HUES6 (cell line): ENCODE data around the gene RAB11A.

Source experiments
- H3K27ac ChIP-seq: 2 replicates; pipeline ENCODE4 v1.7.0; 2013; ENCODE audit warnings: low read depth, mild to moderate bottlenecking, low read length, inconsistent platforms
- H3K27me3 ChIP-seq: 2 replicates; pipeline ENCODE4 v1.6.1; 2013; ENCODE audit warnings: low read length; ENCODE audit not compliant: control insufficient read depth, insufficient read depth
- H3K36me3 ChIP-seq: 2 replicates; pipeline ENCODE4 v1.6.1; 2013; ENCODE audit warnings: low read length; ENCODE audit not compliant: control insufficient read depth, insufficient read depth
- H3K4me1 ChIP-seq: 2 replicates; pipeline ENCODE4 v1.6.1; 2013; ENCODE audit warnings: low read length; ENCODE audit not compliant: control insufficient read depth, insufficient read depth
- H3K4me3 ChIP-seq: 2 replicates; pipeline ENCODE4 v1.5.1; 2013; ENCODE audit warnings: low read depth, low read length
- H3K9ac ChIP-seq: one replicate; pipeline ENCODE4 v1.6.1; 2013; ENCODE audit warnings: mild to moderate bottlenecking, low read length
- H3K9me3 ChIP-seq: 2 replicates; pipeline ENCODE4 v1.6.1; 2013; ENCODE audit warnings: low read depth, low read length; ENCODE audit not compliant: control insufficient read depth, insufficient read depth

RAB11A gene

GRCh38 chr15:65888981-65889380 lies 19.7 kb downstream of the RAB11A start:
- Histone ChIP-seq H3K36me3 (peaks cover 57% of the 10 kb centered on the region), H3K27ac (no peak overlapping the region), H3K4me3 (no peak overlapping the region), H3K9ac (no peak overlapping the region), H3K4me1 (peaks cover 5% of the 10 kb centered on the region; the same call in 1 of the 2 replicates), H3K27me3 (no peaks in the 10 kb centered on the region), H3K9me3 (no peaks in the 10 kb centered on the region)

GRCh38 chr15:65893060-65893459 lies 23.8 kb downstream of the RAB11A start:
- peaks cover 51% of the 10 kb centered on the region for H3K36me3 ChIP-seq
- H3K9ac ChIP-seq, result no peak overlapping the region

GRCh38 chr15:65896236-65896635 lies 26.9 kb downstream of the RAB11A start:
- Histone ChIP-seq H3K9ac (no peak overlapping the region), H3K36me3 (peaks cover 62% of the 10 kb centered on the region), H3K27ac (no peak overlapping the region)

More at GRCh38 chr15:65893060-65893459, 23.8 kb downstream of the RAB11A start:
- Histone ChIP-seq H3K9me3 (no peaks in the 10 kb centered on the region), H3K27ac (no peak overlapping the region), H3K4me3 (no peak overlapping the region), H3K27me3 (no peaks in the 10 kb centered on the region), H3K4me1 (no peaks in the 10 kb centered on the region)

GRCh38 chr15:65900488-65900887 lies 31.2 kb downstream of the RAB11A start:
- Histone ChIP-seq H3K4me1 (peaks cover 19% of the 10 kb centered on the region), H3K4me3 (no peak overlapping the region), H3K27ac (no peak overlapping the region), H3K9me3 (no peaks in the 10 kb centered on the region), H3K36me3 (peaks cover 71% of the 10 kb centered on the region), H3K27me3 (no peaks in the 10 kb centered on the region), H3K9ac (no peak overlapping the region)

More at GRCh38 chr15:65896236-65896635, 26.9 kb downstream of the RAB11A start:
- Histone ChIP-seq H3K27me3 (no peaks in the 10 kb centered on the region), H3K4me1 (no peaks in the 10 kb centered on the region), H3K9me3 (no peaks in the 10 kb centered on the region), H3K4me3 (no peak overlapping the region)

- no peaks in the 10 kb centered on the region for H3K9me3 ChIP-seq
- H3K27me3 ChIP-seq, result no peaks in the 10 kb centered on the region
- no peak overlapping the region for H3K4me3 ChIP-seq
- H3K9ac ChIP-seq, result no peak overlapping the region
- H3K27ac ChIP-seq, result no peak overlapping the region
- H3K36me3 ChIP-seq, result peaks cover 68% of the 10 kb centered on the region
- H3K4me1 ChIP-seq, result peaks cover 19% of the 10 kb centered on the region
Observed at GRCh38 chr15:65901336-65901735, 32.0 kb downstream of the RAB11A start.

GRCh38 chr15:65901836-65902235 lies 32.5 kb downstream of the RAB11A start:
- Histone ChIP-seq H3K27me3 (no peaks in the 10 kb centered on the region), H3K9me3 (no peaks in the 10 kb centered on the region), H3K9ac (no peak overlapping the region), H3K4me1 (peaks cover 19% of the 10 kb centered on the region), H3K27ac (peak overlapping the region; percentile 16; the same call in 1 of the 2 replicates), H3K36me3 (peaks cover 68% of the 10 kb centered on the region), H3K4me3 (no peak overlapping the region)

- H3K36me3 ChIP-seq, result peaks cover 65% of the 10 kb centered on the region
Observed at GRCh38 chr15:65902373-65902772, 33.1 kb downstream of the RAB11A start.

GRCh38 chr15:65903296-65904073 lies 34.2 kb downstream of the RAB11A start:
- H3K9ac ChIP-seq, result no peak overlapping the region

More at GRCh38 chr15:65902373-65902772, 33.1 kb downstream of the RAB11A start:
- Histone ChIP-seq H3K27ac (peak overlapping the region; percentile 16; the same call in 1 of the 2 replicates), H3K9ac (no peak overlapping the region), H3K4me1 (peaks cover 19% of the 10 kb centered on the region), H3K9me3 (no peaks in the 10 kb centered on the region), H3K4me3 (no peak overlapping the region), H3K27me3 (no peaks in the 10 kb centered on the region)

GRCh38 chr15:65904301-65904700 lies 35.0 kb downstream of the RAB11A start:
- Histone ChIP-seq H3K4me1 (peaks cover 19% of the 10 kb centered on the region), H3K27ac (no peak overlapping the region), H3K9me3 (no peaks in the 10 kb centered on the region), H3K9ac (no peak overlapping the region), H3K4me3 (no peak overlapping the region), H3K27me3 (no peaks in the 10 kb centered on the region), H3K36me3 (peaks cover 58% of the 10 kb centered on the region)

More at GRCh38 chr15:65903296-65904073, 34.2 kb downstream of the RAB11A start:
- Histone ChIP-seq H3K27me3 (no peaks in the 10 kb centered on the region), H3K36me3 (peaks cover 66% of the 10 kb centered on the region), H3K4me1 (peaks cover 19% of the 10 kb centered on the region), H3K27ac (no peak overlapping the region), H3K9me3 (no peaks in the 10 kb centered on the region), H3K4me3 (no peak overlapping the region)

- no peaks in the 10 kb centered on the region for H3K9me3 ChIP-seq
- no peak overlapping the region for H3K27ac ChIP-seq
- no peaks in the 10 kb centered on the region for H3K27me3 ChIP-seq
- H3K36me3 ChIP-seq, result peaks cover 54% of the 10 kb centered on the region
- no peak overlapping the region for H3K4me3 ChIP-seq
- H3K4me1 ChIP-seq, result peaks cover 18% of the 10 kb centered on the region
- H3K9ac ChIP-seq, result no peak overlapping the region
Observed at GRCh38 chr15:65906396-65906795, 37.1 kb downstream of the RAB11A start.

GRCh38 chr15:65907661-65908060 lies 38.4 kb downstream of the RAB11A start:
- Histone ChIP-seq H3K27me3 (no peaks in the 10 kb centered on the region), H3K27ac (no peak overlapping the region), H3K4me1 (peaks cover 6% of the 10 kb centered on the region), H3K36me3 (peaks cover 52% of the 10 kb centered on the region), H3K9me3 (no peaks in the 10 kb centered on the region), H3K9ac (no peak overlapping the region), H3K4me3 (no peak overlapping the region)
